ENCODE data around the gene SLC2A5.

Gene SLC2A5

DNA sequence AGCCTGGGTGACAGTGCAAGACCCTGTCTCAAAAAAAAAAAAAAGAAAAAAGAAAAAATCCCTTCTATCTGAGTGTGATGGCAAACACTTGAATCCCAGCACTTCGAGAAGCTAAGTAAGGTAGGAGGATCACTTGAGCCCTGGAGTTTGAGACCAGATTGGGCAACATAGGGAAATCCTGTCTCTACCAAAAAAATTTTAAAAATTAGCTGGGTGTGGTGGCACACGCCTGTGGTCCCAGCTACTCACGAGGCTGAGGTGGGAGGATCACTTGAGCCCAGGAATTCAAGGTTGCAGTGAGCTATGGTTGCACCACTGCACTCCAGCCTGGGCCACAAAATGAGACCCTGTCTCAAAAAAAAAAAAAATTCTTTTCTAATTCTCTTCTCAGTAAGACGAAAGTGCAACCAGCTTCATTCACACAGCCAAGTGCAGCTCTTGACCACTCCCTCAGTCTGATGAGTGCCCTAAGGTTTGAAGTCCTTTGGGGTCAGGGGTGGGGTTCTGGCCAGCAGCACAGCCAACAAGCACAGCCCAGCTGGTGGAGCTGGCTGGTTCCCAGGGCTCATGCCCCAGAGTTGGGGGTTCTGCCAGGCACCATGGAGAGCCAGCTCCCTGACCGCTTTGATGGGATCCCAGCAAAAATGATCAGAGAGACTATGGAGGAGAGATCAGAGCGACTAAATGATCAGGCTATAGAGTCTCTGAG, 8.0 kb downstream of the SLC2A5 start:
- DNase-seq = no peak

DNA sequence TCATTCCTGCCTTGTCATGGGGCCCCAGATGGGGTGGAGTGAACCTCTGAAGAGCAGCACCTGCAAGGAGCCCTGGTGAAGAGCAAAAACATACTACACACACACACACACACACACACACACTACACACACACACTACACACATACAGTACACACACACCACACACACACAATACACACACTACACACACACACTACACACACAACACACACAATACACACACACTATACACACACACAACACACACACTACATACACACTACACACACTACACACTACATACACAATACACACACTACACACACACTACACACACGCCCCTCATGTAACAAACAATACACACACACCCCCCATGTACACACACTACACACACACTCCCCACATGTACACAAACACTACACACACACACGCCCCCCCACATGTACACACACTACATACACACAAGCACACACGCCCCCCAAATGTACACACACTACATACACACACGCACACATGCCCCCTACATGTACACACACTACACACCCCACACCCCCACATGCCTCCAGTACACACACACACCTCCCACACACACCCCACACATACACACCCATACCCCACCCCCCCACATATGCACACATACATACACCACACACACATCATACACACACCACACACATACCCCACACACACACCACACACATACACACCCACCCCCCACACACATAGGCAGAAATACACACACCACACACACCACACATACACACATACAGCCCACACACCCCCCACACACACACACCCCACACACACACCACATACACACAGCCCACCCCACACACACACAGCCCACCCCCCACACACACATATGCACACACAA, 9.3 kb downstream of the SLC2A5 start:
- no peak for DNase-seq

DNA sequence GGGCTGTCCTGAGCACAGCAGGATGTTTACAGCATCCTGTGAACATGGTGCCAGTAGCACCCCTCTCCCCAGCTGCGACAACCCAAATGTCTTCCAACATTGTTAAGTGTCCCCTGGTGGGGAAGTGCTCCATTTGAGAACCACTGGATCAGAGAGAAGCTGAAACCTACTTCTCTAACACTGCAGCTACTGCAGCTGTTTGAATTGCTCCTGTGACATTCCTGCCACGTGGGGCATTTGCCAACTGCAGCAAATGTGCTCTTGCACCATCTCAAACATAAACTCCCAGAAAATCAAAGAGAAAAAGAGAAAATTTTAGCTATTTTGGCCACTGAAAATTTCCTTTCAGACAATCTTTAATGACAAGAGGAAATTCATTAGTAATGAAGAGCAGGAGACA, 11.0 kb downstream of the SLC2A5 start:
- DNase-seq = no peak

DNA sequence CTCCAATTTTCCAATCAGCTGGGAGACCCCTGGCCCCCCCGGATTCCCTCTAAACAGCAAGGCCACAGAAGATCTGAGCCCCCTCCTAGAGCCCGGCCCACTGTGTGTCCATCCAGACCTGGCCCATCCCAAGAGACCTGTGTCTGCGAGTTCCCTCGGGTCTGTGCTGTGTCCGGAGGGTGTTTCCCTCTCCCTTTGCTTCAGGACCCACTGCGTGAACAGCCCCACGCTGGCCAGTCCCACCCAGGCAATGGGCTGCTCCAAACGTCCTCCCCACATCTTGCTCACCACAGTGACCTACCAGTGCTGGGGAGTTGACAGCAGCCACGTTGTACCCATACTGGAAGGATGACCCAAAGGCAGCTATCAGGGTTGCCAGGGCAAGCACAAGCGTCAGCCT, 11.6 kb downstream of the SLC2A5 start:
- no peak for DNase-seq

DNA sequence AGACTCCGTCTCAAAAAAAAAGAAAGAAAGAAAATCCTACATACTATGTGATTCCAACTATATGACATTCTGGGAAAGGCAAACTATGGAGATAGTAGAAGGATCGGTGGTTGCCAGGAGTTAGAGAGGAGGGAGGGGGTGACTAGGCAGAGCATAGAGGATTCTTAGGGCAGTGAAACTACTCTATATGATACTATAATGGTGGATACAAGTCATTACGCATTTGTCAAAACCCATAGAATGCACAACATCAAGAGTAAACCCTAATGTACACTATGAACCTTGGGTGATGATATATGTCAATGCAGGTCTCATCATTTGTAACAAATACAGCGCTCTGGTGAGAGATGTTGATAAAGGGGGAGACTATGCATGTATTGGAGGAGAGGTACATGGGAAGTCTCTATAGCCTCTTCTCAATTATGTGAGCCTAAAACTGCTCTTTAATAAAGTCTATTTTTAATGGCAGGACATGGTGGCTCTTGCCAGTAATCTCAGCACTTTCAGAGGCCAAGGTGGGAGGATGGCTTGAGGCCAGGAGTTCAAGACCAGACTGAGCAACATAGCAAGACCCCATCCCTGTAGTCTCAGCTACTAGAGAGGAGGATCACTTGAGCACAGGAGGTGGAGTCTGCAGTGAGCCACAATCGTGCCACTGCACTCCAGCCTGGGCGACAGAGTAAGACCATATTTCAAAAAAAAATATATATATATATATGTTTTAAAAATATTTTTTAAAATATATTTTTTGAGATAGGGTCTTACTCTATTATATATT, 17.0 kb downstream of the SLC2A5 start:
- DNase-seq = no peak

DNA sequence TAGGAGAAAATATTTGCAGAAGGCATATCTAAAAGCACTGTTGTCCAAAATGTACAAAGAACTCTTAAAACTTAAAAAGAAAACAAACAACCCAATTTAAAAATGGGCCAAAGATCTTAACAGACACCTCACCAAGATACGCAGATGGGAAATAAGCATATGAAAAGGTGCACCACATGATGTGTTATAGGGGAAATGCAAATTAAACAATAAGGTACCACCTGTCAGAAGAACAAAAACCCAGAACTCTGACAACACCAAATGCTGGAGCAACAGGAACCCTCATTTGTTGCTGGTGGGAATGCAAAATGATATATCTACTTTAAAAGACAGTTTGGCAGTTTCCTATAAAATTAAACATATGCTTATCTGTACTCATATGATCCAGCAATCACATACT, 18.1 kb downstream of the SLC2A5 start:
- DNase-seq = no peak

DNA sequence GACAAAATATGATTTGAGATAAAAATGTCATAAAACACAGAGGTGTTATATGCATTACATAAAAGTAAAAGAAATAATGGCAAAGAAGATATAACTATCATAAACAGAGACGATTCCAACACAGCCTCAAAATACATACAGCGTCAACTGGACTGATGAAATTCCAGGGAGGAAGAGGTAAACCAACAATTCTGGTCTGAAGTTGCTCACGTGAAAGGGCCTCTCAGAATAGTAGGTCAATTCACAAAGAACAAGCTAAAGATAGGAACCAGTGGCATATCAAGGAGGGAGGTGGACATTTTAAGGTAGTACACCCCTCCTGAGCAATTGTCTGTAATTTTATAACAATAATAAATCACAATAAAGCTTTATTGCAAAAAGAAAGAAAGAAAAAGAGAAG, 18.6 kb downstream of the SLC2A5 start:
- no peak for DNase-seq

DNA sequence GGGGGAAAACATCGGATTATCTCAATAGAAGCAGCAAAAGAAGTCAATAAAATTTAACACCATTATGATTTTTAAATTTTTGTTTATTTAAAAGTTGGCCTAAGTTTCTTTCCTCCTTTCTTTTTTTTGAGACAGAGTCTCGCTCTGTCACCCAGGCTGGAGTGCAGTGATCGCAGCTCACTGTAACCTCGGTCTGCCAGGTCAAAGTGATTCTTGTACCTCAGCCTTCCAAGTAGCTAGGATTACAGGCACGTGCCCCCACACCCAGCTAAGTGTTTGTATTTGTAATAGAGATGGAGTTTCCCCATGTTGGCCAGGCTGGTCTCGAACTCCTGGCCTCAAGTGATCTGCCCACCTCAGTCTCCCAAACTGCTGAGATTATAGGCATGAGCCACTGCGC, 20.9 kb downstream of the SLC2A5 start:
- DNase-seq = no peak

DNA sequence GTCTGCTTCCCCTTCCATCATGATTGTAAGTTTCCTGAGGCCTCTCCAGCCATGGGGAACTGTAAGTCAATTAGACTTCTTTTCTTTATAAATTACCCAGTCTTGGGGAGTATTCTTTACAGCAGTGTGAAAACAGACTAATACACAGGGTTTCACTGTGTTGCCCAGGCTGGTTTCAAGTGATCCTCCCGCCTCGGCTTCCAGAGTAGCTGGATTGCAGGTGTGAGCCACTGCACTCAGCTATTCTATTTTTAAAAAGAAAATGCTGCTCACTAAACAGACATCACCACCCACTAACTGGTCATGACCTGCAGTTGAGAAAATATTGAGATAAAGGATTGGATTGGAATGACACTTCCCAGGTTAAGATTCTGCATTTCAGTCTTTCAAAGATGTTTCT, 22.4 kb downstream of the SLC2A5 start:
- DNase-seq = no peak

DNA sequence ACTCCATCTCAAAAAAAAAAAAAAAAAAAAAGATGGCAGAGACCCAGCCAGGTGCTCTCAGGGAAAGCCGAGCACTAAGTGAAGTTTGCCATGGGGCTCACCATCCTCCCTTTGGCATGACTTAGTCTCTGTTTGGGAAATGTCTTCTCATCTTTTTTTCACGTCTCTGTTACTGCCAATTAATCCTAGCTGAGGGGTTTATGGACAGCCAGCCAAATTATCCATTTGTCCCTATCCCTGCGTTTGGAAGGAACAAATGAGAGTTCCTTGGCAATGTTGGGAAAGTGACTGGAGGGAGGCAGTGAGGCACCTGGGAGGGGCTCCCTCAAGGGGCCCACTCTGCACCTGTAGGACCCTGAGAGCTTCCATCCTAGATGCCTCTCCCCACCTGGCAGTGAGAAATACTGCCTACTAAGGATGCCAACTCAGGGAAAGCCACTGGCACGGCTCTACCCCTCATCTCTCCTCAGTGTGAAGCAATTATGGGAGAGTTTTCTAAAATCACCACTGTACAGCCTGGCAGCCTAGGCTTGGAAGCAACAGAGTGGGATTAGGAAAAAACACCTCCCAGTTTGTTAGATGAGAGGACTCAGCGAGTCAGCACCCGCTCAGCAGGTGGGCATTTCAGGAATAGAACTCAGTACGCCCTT, 23.4 kb downstream of the SLC2A5 start:
- DNase-seq = peak; percentile 32

DNA sequence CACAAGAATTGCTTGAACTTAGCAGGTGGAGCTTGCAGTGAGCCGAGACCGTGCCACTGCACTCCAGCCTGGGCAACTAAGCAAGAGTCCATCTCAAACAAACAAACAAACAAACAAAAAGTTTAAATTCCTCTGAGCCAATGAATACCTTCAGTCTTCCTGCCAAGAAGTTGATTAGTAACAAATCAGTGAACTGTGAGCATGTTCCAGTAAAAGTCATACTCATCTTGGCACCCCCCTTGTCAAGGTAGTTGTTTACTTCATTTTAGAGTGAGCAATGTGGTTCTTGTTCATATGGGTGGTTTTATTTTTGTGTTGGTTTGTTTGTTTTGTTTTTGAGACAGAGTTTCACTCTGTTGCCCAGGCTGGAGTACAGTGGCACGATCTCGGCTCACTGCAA, 25.2 kb downstream of the SLC2A5 start:
- no peak for DNase-seq

DNA sequence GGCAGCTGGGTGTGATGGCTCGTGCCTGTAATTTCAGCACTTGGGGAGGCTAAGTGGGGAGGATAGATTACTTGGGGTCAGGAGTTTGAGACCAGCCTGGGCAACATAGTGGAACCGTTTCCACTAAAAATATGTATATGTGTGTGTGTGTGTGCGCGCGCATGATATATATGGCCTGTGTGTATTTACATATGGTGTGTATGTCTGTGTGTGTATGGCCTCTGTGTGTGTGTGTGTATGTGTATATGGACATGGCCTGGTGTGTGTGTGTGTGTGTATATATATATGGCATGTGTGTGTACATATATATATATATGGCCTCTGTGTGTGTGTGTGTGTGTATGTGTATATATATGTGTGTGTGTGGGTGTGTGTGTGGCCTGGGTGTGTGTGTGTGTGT, 27.2 kb downstream of the SLC2A5 start:
- DNase-seq = no peak

DNA sequence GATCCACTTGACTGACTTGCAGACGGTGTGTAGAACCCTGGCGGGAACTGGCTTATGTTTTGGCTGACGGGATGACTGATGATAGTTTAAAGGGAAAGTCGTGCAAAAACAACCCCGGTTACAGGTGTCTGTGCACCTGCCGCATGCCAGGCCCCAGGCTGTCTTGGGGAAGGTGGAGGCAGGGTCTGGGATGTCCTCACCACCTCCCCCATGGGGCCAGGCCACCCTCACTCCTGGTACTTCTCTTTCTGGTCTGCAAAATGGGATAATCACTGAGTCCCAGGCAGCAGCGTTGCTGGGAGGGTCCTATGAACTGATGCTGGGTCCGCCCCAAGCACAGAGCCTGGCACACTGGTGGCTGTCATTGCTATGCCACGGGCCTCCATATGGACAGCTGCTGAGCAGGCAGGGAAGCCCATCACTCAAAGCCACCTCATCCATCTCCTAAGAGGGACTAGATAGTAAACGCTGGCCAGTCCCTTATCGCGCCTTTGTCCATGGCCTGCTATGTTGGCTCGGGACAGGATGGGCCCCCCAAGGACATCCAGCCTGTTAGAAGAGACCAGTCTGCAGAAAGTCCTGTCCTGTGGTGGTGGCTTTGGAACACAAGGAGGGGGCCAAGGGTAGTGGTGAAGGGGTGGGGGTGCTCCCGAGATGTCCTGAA, 28.2 kb downstream of the SLC2A5 start:
- DNase-seq = no peak

DNA sequence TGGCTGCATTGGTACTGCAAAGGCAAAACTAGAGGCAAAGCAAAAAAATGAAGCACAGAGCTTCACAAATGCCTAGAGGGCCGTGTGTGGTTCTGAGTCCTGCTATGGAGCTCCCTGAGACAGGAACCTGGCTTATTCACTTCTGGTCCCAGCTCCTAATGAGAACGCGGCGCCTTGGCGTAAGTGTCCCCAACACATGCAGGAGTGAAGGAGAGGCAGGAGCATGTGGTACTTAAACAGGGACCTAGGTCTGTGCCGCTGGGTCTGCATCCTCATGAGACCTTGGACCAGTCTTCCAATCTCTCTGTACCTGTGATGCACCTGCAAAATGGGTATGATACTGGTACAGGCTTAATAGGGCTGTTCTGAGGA, 28.8 kb downstream of the SLC2A5 start:
- no peak for DNase-seq

DNA sequence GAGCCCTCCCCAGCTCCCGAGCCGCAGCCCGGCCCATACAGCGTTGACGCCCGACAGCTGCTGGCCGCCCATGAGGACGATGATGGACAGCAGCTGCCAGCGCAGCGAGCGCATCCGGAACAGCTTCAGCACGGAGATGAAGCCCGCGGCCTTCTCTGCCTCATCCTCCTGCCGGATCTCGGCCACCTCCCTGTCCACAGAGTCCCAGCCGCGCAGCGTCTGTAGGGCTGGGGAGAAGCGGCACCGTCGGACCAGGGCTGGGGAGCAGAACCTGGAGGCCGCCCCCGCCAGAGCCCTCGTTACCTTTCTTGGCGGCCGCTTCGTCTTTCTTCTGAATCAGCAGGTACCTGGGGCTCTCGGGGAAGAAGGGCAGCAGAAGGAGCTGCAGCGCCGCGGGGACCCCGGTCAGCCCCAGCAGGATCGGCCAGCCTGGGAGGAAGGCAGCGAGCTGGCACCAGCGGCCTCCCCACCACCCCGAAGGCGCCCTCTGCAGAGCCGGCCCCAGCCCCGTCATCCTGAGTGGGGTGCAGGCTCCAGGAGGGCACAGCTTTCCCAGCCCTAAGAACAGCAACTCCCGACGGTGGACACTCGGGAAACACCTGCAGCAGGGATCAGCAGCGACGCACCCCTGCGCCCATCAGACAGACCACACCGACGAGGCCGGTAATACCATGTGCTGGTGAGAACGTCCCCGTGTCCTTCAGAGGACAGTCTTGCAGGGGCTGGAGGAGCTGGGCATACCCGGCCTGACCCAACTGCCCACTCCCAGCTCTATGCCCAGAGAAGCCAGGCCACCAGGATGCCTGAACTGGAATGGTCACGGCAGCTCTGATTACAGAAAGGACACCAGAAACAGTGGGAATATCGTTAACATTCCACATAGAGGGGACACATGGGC, 29.4 kb downstream of the SLC2A5 start:
- no peak for DNase-seq

DNA sequence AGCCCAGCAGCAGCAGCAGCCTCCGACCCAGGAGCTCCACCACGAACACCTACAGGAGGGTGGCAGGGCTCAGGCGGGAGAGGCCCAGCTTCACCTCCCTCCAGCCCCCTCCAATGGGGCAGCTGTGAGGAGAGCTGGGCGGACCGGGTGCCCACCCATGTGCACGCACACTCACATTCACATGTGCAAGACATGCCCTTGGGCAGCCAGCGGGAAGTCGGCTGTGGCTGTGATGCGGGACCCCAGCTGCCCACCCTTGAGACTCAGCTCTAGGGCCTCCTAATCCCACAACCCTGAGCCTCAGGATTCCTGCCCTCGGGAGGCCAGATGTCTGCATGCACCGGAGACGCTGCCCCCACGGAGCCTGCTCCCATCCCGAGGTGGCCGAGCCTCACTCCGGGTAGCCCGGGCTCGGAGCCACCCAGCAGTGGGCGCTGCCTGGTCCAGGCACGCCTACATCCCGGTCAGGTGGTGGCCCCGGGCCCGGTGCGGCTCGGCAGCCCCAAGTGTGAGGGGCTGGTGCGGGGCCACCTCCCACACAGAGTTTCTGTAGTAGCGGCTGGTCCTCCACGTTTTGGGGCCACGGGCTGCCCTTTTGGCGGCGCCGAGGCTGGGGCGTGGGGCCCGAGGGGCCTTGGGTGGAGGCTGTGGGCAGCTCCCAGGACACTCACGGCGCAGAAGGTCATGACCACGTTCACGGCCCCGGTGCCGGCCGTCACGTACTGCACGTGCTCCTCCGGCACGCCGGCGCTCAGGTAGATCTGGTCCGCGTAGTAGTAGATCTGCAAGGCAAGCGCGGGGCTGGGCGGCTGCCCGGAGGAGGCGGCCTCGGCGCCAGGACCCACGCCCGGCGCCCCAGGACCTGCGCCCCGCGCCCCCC, 30.3 kb downstream of the SLC2A5 start:
- DNase-seq = no peak

DNA sequence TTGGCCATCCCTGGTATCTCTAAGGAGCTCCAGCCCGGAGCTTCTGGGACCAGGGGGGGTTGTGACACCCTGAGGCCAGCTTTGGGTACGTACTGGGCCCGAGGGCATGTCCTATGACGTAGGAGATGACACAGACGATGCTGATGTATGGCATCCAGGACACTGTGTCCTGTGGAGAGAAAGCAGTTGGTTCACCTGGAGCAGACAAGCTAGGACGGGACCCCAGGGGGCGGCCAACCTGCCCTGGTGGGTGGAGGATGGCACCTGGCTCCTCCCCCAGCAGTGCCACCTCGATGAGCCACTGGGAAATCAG, 31.1 kb downstream of the SLC2A5 start:
- DNase-seq = no peak

DNA sequence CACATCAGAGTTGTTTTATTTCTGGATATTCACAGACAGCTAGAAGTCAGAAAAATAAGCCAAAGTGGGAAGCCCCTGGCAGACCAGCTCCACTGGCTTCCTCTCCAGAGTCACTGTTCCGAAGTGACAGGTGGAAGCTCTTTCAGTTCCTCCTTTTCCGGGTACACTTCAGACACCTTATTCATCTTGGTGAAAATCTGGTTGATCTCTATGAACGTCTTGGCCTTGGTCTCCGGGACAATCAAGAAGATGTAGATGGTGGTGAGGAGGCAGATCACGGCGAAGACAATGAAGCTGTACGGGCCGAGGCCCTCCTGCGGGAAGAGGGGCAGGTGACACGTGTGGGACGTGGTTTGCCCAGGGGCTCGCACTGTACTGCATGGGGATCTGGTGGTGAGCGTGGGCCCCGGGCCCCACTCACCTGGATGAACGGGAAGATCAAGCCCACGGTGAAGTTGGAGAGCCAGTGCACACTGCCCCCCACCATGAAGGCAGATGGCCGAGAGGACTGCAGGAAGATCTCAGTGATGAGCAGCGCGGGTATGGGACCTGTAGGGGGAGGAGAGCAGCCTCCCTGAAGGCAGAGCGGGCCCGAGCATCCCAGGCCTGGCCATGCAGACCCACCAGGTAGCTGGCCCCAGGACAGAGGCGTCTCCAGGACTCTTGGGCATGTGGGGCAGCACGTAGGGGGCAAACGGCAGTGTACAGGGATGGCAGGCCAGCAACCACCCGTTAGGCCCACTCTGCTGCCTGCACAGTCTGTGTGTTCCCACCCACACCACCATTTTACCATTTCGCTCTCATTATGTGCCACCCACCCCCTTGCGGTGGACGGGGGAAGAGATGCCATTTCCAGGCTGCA, 31.7 kb downstream of the SLC2A5 start:
- DNase-seq = no peak

DNA sequence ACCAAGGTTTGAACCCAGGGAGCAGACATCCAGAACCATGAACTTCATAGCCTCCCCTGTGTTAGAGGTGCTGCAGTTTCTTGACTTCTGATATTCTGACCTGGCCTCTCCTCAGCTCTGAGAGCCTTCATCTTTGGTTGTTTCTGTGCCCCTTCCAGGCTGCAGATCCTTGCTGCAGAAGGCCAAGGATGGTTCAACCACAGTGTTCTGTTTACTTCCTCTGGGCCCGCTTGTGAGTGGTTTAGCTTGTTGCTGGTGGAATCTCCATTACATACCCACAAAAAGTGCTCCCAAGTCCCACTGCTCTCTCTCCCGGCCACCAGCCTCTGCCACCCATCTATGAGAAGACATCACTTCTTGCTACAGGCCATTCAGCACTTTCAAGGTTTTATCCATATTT, 34.2 kb downstream of the SLC2A5 start:
- no peak for DNase-seq

DNA sequence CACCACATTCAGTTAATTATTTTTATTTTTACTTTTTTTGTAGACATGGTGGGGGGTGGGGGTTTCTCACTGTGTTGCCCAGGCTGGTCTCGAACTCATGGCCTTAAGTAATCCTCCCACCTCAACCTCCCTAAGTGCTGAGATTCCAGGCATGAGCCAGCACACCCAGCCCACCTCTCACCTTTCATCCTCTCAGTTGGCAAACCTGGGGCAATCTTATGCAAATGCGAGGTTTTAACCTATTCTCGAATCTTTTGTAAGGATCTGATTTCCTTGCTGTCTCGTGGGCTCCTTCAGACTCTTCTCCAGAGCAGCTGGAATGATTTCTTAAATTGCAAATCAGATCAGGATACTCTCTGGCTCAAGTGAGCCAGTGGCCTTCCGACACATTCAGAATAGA, 36.1 kb downstream of the SLC2A5 start:
- DNase-seq = no peak

Measured in NCI-H446 treated with DMSO at 0.1 percent for 48 hours (cell line).